ENCODE results near the gene THAP8. TPM values are rescaled to one million over a fixed set of nuclear protein-coding genes. Genes with fewer than 3 reads are reported as not detected.

The THAP8 gene
- total RNA-seq, 1 experiment from 2014 or later = 0.95 TPM

GRCh38 chr19:36101550-36102327 is 47.7 kb upstream of the THAP8 start:
- POLR2A ChIA-PET (ENCODE audit: unreplicated experiment) = no interaction called here
- peaks cover 5% of the 10 kb centered on the region; the same call in 1 of the 2 replicates for H3K36me3 ChIP-seq (ENCODE audit: low read depth, low read length)
- H3K4me2 ChIP-seq (ENCODE audit: low read length) = no peak overlapping the region
- no peak overlapping the region for H2AFZ ChIP-seq (ENCODE audit: low read length)
- no peak overlapping the region for H3K27ac ChIP-seq (ENCODE audit: low read length)
- BruUV-seq (replicated peaks) = no TSS peak
- ATAC-seq (no peak), DNase-seq (no peak)
- no peaks in the 10 kb centered on the region for H3K79me2 ChIP-seq (ENCODE audit: low read length)
- intact Hi-C loops (cut with micrococcal nuclease) = no loop called here
- no peak for TF ChIP-seq EZH2phosphoT487 (IDR thresholded peaks at IDR 0.05; ENCODE audit: borderline replicate concordance, low read length)
- no peaks in the 10 kb centered on the region for H3K27me3 ChIP-seq (ENCODE audit: low read length)
- H3K9me3 ChIP-seq (ENCODE audit: low read length) = no peaks in the 10 kb centered on the region
- CTCF ChIA-PET = no interaction called here
- peaks cover 11% of the 10 kb centered on the region for H3K4me1 ChIP-seq (ENCODE audit: insufficient read depth, low read length)
- no peaks in the 10 kb centered on the region for H4K20me1 ChIP-seq (ENCODE audit: low read length)
- no peak overlapping the region for H3K9ac ChIP-seq (ENCODE audit: low read length)
- H3K4me3 ChIP-seq (ENCODE audit: low read length) = no peak overlapping the region
- H3F3A ChIP-seq (ENCODE audit: low read length, unreplicated experiment) = no peaks in the 10 kb centered on the region
- H3K9me2 ChIP-seq (replicated peaks; ENCODE audit: low read length) = no peaks in the 10 kb centered on the region

GRCh38 chr19:36100476-36100875 is 46.4 kb upstream of the THAP8 start:
- TF ChIP-seq EZH2phosphoT487 (IDR thresholded peaks at IDR 0.05; ENCODE audit: borderline replicate concordance, low read length) = no peak
- TF ChIP-seq CTCF (conservative IDR thresholded peaks at IDR 0.05; ENCODE audit: low read depth, low read length) = no peak
- no peak for TF ChIP-seq EZH2 (IDR thresholded peaks at IDR 0.05; ENCODE audit: low read length, unreplicated experiment)
- H3K9me2 ChIP-seq (replicated peaks; ENCODE audit: low read length) = no peaks in the 10 kb centered on the region
- CTCF ChIA-PET = no interaction called here
- H3K4me1 ChIP-seq (ENCODE audit: insufficient read depth, low read length) = peaks cover 11% of the 10 kb centered on the region
- no peak overlapping the region for H3K4me3 ChIP-seq (ENCODE audit: low read length)
- no peaks in the 10 kb centered on the region for H3K27me3 ChIP-seq (ENCODE audit: low read length)
- no peak overlapping the region for H2AFZ ChIP-seq (ENCODE audit: low read length)
- no peak overlapping the region for H3K4me2 ChIP-seq (ENCODE audit: low read length)
- DNase-seq (no peak), ATAC-seq (no peak)
- no peak overlapping the region for H3K9ac ChIP-seq (ENCODE audit: low read length)
- no peaks in the 10 kb centered on the region for H3K79me2 ChIP-seq (ENCODE audit: low read length)
- BruUV-seq (replicated peaks) = no TSS peak
- intact Hi-C loops (cut with micrococcal nuclease) = no loop called here
- no peaks in the 10 kb centered on the region for H3F3A ChIP-seq (ENCODE audit: low read length, unreplicated experiment)
- no peaks in the 10 kb centered on the region for H4K20me1 ChIP-seq (ENCODE audit: low read length)
- POLR2A ChIA-PET (ENCODE audit: unreplicated experiment) = no interaction called here
- H3K27ac ChIP-seq (ENCODE audit: low read length) = no peak overlapping the region
- no peaks in the 10 kb centered on the region for H3K9me3 ChIP-seq (ENCODE audit: low read length)
- peaks cover 5% of the 10 kb centered on the region; the same call in 1 of the 2 replicates for H3K36me3 ChIP-seq (ENCODE audit: low read depth, low read length)

GRCh38 chr19:36099166-36099785 is 45.2 kb upstream of the THAP8 start:
- ATAC-seq (no peak), DNase-seq (no peak)
- intact Hi-C loops (cut with micrococcal nuclease) = no loop called here
- H3K4me3 ChIP-seq (ENCODE audit: low read length) = no peak overlapping the region
- no peaks in the 10 kb centered on the region for H3K27me3 ChIP-seq (ENCODE audit: low read length)
- H3K27ac ChIP-seq (ENCODE audit: low read length) = no peak overlapping the region
- H3K79me2 ChIP-seq (ENCODE audit: low read length) = no peaks in the 10 kb centered on the region
- no TSS peak for BruUV-seq (replicated peaks)
- H4K20me1 ChIP-seq (ENCODE audit: low read length) = no peaks in the 10 kb centered on the region
- no peaks in the 10 kb centered on the region for H3K9me3 ChIP-seq (ENCODE audit: low read length)
- H3K9ac ChIP-seq (ENCODE audit: low read length) = no peak overlapping the region
- H3K4me1 ChIP-seq (ENCODE audit: insufficient read depth, low read length) = peaks cover 8% of the 10 kb centered on the region
- CTCF ChIA-PET = no interaction called here
- H2AFZ ChIP-seq (ENCODE audit: low read length) = no peak overlapping the region
- POLR2A ChIA-PET (ENCODE audit: unreplicated experiment) = no interaction called here
- no peak overlapping the region for H3K4me2 ChIP-seq (ENCODE audit: low read length)
- no peaks in the 10 kb centered on the region for H3K9me2 ChIP-seq (replicated peaks; ENCODE audit: low read length)
- H3K36me3 ChIP-seq (ENCODE audit: low read depth, low read length) = peaks cover 5% of the 10 kb centered on the region; the same call in 1 of the 2 replicates
- TF ChIP-seq CTCF (conservative IDR thresholded peaks at IDR 0.05; ENCODE audit: low read depth, low read length) = no peak
- no peak for TF ChIP-seq EZH2 (IDR thresholded peaks at IDR 0.05; ENCODE audit: low read length, unreplicated experiment)
- no peak for TF ChIP-seq EZH2phosphoT487 (IDR thresholded peaks at IDR 0.05; ENCODE audit: borderline replicate concordance, low read length)
- no peaks in the 10 kb centered on the region for H3F3A ChIP-seq (ENCODE audit: low read length, unreplicated experiment)

All from PC-3 (cell line).